Measurements from ENCODE around the gene PGAP6.

PGAP6 gene

DNA sequence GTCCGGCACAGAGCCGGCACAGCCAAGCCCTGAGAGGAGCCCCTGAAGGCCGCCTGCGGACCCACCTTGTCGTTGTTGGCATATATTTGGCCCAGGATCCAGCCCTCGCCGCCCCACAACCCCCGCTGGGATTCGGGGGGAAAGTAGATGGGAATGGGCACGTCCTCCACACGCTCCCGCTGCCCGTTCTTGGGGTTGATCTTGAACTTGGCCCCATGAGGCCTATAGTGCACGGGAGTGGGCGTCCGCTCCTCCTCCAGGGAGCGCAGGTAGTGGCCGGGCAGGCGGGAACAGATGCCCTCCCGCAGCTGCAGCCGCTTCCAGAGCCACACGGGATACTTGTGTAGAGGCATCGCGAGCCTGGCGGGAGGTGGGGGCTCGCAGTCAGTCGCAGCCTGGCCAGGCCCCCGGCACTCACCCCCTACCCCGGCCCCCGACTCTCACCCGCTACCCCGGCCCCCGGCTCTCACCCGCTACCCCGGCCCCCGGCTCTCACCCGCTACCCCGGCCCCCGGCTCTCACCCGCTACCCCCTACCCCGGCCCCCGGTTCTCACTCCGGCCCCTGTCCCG, 11.8 kb downstream of the PGAP6 start:
- peak overlapping the region; percentile 50 for H3K4me3 ChIP-seq (ENCODE audit: control insufficient read depth, low read depth, low read length)
- TF ChIP-seq, protein P1, sequence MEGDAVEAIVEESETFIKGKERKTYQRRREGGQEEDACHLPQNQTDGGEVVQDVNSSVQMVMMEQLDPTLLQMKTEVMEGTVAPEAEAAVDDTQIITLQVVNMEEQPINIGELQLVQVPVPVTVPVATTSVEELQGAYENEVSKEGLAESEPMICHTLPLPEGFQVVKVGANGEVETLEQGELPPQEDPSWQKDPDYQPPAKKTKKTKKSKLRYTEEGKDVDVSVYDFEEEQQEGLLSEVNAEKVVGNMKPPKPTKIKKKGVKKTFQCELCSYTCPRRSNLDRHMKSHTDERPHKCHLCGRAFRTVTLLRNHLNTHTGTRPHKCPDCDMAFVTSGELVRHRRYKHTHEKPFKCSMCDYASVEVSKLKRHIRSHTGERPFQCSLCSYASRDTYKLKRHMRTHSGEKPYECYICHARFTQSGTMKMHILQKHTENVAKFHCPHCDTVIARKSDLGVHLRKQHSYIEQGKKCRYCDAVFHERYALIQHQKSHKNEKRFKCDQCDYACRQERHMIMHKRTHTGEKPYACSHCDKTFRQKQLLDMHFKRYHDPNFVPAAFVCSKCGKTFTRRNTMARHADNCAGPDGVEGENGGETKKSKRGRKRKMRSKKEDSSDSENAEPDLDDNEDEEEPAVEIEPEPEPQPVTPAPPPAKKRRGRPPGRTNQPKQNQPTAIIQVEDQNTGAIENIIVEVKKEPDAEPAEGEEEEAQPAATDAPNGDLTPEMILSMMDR (IDR thresholded peaks at IDR 0.05; ENCODE audit: control insufficient read depth, insufficient read depth, low read depth, low read length, missing control alignments) = no peak
- no peak for DNase-seq (ENCODE audit: low read depth)

DNA sequence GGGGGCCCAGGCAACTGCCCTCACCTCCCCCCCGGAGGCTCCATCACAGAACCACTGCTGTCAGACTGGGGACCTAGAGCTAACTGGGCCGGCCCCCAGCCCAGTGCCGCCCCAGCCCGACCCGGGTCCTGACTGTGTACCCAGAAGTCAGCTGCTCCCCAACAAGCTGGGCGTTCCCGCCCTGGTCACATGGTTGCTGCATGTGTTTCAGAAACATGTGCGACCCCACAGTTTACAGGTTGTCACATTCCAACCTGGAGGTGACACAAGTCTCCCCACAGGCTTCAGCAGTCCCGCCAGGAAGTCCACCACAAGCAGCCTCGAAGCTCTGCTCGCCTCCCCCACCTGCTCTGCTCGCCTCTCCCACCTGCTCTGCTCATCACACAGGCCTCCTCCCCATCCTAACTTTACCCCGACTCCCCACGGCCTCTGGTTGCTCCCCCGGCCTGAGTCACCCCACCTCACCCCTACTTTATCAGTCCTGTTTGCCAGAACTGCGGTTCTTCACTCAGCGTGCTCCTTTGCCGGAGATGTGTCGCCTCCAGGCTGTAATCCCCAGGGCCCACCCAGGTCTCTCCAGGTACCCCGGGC, 12.4 kb downstream of the PGAP6 start:
- TF ChIP-seq, protein P1 (IDR thresholded peaks at IDR 0.05; ENCODE audit: control insufficient read depth, insufficient read depth, low read depth, low read length, missing control alignments) = no peak
- peak overlapping the region; percentile 50 for H3K4me3 ChIP-seq (ENCODE audit: control insufficient read depth, low read depth, low read length)
- no peak for DNase-seq (ENCODE audit: low read depth)

DNA sequence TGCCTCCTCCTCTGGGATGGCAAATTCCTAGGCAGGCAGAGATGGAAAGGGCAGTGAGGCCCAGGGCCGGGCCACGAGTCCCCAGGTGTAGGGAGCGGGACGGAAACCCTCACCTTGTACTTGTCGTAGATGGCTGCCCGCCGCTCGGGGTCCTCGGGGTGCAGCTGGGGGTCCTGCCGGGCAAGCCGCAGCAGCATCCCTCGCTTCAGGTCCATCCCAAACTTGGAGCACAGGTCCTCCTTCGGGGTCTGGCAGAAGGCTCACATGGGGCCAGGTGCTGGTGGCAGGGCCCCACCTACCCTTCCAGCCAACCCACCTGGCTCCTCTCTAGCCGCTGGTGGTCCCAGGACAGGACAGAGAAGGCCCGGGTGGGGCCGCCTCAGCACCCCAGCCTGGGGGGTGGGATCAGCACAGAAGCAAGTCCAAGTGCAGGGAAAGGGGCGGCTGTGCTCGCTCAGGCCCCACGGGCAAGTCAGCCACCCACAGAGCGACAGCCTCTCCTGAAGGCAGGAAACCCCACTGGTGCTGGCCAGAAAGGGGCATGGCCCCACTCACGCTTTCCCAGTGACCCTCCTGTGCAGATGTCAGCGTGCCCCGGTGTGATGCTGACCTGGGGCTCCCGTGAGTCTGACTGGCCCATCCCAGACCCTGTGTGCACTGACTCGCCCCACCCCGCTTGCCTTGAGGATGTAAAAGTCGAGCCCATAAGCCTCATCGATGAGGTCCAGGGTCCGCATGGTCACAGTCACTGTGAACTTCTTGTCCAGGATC, 13.2 kb downstream of the PGAP6 start:
- H3K4me3 ChIP-seq (ENCODE audit: control insufficient read depth, low read depth, low read length) = no peak overlapping the region
- TF ChIP-seq, protein P1 (IDR thresholded peaks at IDR 0.05; ENCODE audit: control insufficient read depth, insufficient read depth, low read depth, low read length, missing control alignments) = no peak
- DNase-seq (ENCODE audit: low read depth) = no peak

DNA sequence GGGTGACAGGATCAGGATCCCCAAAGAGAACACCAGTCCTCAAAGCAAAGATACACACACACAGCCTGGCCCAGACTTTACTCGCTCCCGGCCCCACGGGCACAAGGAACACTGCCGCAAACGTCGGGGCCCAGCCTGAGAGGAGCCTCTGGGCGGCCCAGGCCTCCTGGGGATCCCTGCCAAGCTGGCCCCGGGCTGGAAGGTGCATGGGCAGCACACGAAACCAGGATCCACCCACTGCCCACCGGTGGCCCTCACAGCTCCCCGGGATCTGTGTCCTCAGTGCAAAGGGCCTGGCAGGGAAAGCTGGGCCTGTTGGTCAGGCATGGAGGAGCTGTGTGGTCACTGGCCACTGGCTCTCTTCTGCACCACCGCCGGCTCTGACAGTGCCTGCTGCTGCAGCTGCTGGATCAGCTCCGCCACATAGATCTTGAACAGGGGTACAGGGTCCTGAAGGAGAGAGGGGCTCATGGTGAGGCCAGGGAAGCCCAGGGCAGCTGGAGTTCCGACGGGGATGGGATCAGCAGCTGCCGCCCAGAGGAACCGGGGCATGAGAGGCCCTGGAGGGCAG, 14.4 kb downstream of the PGAP6 start:
- TF ChIP-seq, protein P1 (IDR thresholded peaks at IDR 0.05; ENCODE audit: control insufficient read depth, insufficient read depth, low read depth, low read length, missing control alignments) = no peak
- H3K4me3 ChIP-seq (ENCODE audit: control insufficient read depth, low read depth, low read length) = no peak overlapping the region
- no peak for DNase-seq (ENCODE audit: low read depth)

DNA sequence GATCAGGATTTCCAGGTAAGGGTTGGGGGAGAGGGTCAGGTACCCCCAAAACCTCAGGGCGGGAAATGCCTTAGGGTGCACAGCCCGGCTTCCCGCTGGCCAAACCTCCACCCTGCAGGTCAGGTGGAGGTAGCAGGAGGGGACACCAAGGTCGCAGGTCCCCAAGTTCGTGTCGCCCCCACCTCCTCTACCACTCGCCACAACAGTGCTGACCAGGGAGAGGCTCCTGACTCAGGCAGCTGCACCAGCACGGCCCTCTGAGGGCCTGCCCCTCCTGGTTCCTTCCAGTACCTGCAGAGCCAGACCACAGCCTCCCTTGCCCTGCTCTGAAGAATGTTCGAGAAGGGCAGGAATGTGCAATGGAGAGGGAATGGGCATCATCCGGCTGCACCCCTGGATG, 15.3 kb downstream of the PGAP6 start:
- TF ChIP-seq, protein P1 (IDR thresholded peaks at IDR 0.05; ENCODE audit: control insufficient read depth, insufficient read depth, low read depth, low read length, missing control alignments) = no peak
- no peak overlapping the region for H3K4me3 ChIP-seq (ENCODE audit: control insufficient read depth, low read depth, low read length)
- no peak for DNase-seq (ENCODE audit: low read depth)

DNA sequence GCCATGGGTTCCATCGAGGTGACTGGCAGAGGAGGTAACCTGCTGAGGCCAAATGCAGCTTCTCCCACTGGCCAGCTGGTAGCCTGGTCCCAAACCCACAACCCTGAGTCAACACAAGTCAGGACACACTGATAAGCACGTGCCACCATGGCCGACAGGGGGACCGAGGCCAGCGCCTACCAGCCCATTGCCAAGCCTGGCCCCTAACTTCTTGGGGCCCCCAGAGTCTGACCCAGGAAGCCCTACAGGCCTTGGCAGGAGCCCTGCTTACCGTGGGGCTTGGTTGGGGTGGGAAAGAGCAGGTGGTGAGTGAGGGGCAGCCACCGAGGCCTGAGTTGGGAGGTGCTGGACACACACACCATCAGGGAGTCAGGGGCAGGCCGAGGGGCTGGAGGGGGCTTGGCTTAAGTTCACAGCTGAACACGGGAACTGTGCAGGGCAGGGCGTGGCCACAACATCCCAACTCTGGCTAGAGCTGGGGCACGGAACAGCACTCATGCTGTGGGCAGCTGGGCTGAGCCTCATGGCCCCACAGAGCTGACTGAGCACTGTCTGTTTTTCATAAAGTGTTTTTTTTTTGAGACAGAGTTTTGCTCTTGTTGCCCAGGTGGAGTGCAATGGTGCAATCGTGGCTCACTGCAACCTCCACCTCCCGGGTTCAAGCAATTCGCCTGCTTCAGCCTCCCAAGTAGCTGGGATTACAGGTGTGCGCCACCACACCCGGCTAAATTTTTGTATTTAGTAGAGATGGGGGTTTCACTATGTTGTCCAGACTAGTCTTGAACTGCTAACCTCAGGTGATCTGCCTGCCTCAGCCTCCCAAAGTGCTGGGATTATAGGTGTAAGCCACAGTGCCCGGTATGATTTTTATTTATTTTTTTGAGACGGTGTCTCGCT, 16.9 kb downstream of the PGAP6 start:
- no peak for DNase-seq (ENCODE audit: low read depth)
- TF ChIP-seq, protein P1 (IDR thresholded peaks at IDR 0.05; ENCODE audit: control insufficient read depth, insufficient read depth, low read depth, low read length, missing control alignments) = no peak

More for the DNA sequence above, 16.9 kb downstream of the PGAP6 start:
- no peak overlapping the region for H3K4me3 ChIP-seq (ENCODE audit: control insufficient read depth, low read depth, low read length)
